SK-N-SH (cell line): ENCODE results near the gene GABRB1.

Experiments used
- CTCF ChIP-seq: fragments of 200-600 bp; sonication (generic); IDR thresholded peaks from 2 replicates; pipeline ENCODE4 v1.6.1; 2017; ENCODE audit warnings: antibody characterized with exemption, mild to moderate bottlenecking, moderate library complexity
- EP300 ChIP-seq, 2 experiments: IDR thresholded peaks; 2 replicates each; pipeline versions ENCODE4 v1.4.0 to v1.6.1; 2012; ENCODE audit warnings: borderline replicate concordance in 1 of 2, low read depth in 1 of 2, low read length in 1 of 2
- EZH2phosphoT487 ChIP-seq: fragments of 200-600 bp; sonication (generic); IDR thresholded peaks from 2 replicates; pipeline ENCODE4 v1.6.1; 2017; ENCODE audit warnings: low read depth, mixed run types, mild to moderate bottlenecking, antibody characterized with exemption, moderate library complexity, borderline replicate concordance
- FOXM1 ChIP-seq: IDR thresholded peaks from 2 replicates; pipeline ENCODE4 v1.4.0; 2012; ENCODE audit warnings: low read depth, mild to moderate bottlenecking
- POLR2AphosphoS5 ChIP-seq: IDR thresholded peaks from 2 replicates; pipeline ENCODE4 v1.6.1; 2012; ENCODE audit warnings: low read depth, low read length
- RAD21 ChIP-seq: IDR thresholded peaks from 2 replicates; pipeline ENCODE4 v1.6.1; 2012; ENCODE audit warnings: mild to moderate bottlenecking, low read length
- REST ChIP-seq: IDR thresholded peaks from 2 replicates; pipeline ENCODE4 v1.6.1; 2012; ENCODE audit warnings: mild to moderate bottlenecking, low read depth, low read length, moderate library complexity
- RXRA ChIP-seq: IDR thresholded peaks from 2 replicates; pipeline ENCODE4 v1.4.0; 2012; ENCODE audit warnings: low read depth, mild to moderate bottlenecking, borderline replicate concordance
- SIN3A ChIP-seq: IDR thresholded peaks from 2 replicates; pipeline ENCODE4 v1.6.1; 2012; ENCODE audit warnings: low read depth, mild to moderate bottlenecking, low read length, moderate library complexity, borderline replicate concordance
- SMC3 ChIP-seq: IDR thresholded peaks from 2 replicates; pipeline ENCODE4 v1.6.1; 2012; ENCODE audit warnings: low read depth, low read length, improper control_type of control experiment
- TAF1 ChIP-seq: IDR thresholded peaks from 2 replicates; pipeline ENCODE4 v1.6.1; 2012; ENCODE audit warnings: low read depth, mild to moderate bottlenecking, low read length, moderate library complexity, borderline replicate concordance
- TCF12 ChIP-seq: IDR thresholded peaks from 2 replicates; pipeline ENCODE4 v1.4.0; 2012
- TEAD4 ChIP-seq: IDR thresholded peaks from 2 replicates; pipeline ENCODE4 v1.4.0; 2012; ENCODE audit warnings: mild to moderate bottlenecking, borderline replicate concordance; ENCODE audit not compliant: insufficient read depth
- YY1 ChIP-seq: IDR thresholded peaks from 2 replicates; pipeline ENCODE4 v1.4.0; 2012; ENCODE audit warnings: low read depth, mild to moderate bottlenecking

GRCh38 chr4:47270201-47270888 is 239.0 kb downstream of the GABRB1 start:
- no peak for TF ChIP-seq CTCF
- no peak for TF ChIP-seq RAD21
- TF ChIP-seq RXRA: no peak
- TF ChIP-seq EZH2phosphoT487: no peak
- no peak for TF ChIP-seq YY1
- no peak for TF ChIP-seq SMC3
- no peak for TF ChIP-seq TAF1
- no peak for TF ChIP-seq EP300 (IDR thresholded peaks at IDR 0.05; ENCODE audit: borderline replicate concordance in 1 of 2, low read depth in 1 of 2, low read length in 1 of 2)
- no peak for TF ChIP-seq REST
- TF ChIP-seq POLR2AphosphoS5: no peak
- TF ChIP-seq TEAD4: no peak
- no peak for TF ChIP-seq FOXM1
- TF ChIP-seq TCF12: no peak
- no peak for TF ChIP-seq SIN3A
